Vagina (tissue), 2 donors: ENCODE data around the gene GID8. TPM values are rescaled to one million over a fixed set of nuclear protein-coding genes. Genes with fewer than 3 reads are reported as not detected.

Experiments
- DNase-seq, 2 donors: peaks; one replicate each; pipeline ENCODE4 v3.0.0-alpha.2; 2017; ENCODE audit errors: extremely low spot score in 2 of 2
- H3K27ac ChIP-seq: fragments of 200-600 bp; sonication (generic); one replicate; pipeline ENCODE4 v1.5.1; 2019
- H3K27me3 ChIP-seq: fragments of 200-600 bp; sonication (generic); one replicate; pipeline ENCODE4 v1.5.1; 2019
- H3K36me3 ChIP-seq, 2 donors: fragments of 200-600 bp; sonication (generic); one replicate each; pipeline ENCODE4 v1.5.1; 2017 to 2019
- H3K4me1 ChIP-seq: fragments of 200-600 bp; sonication (generic); one replicate; pipeline ENCODE4 v1.5.1; 2019
- H3K4me3 ChIP-seq, 2 donors: fragments of 200-600 bp; sonication (generic); 1 replicate in 1 of 2; 2 replicates in 1 of 2; pipeline ENCODE4 v1.5.1; 2016 to 2019
- H3K9me3 ChIP-seq: fragments of 200-600 bp; sonication (generic); one replicate; pipeline ENCODE4 v1.5.1; 2019
- CTCF ChIP-seq, 3 experiments: fragments of 450-650 bp in 2 of 3; fragments of 200-600 bp in 1 of 3; sonication (generic) in 1 of 3; IDR thresholded peaks; one replicate each; pipeline ENCODE4 v1.5.1; 2017 to 2019; ENCODE audit warnings: antibody characterized with exemption in 3 of 3, mild to moderate bottlenecking in 2 of 3, moderate library complexity in 2 of 3
- POLR2A ChIP-seq, 2 donors: fragments of 450-650 bp; IDR thresholded peaks; one replicate each; pipeline ENCODE4 v1.6.1; 2017; ENCODE audit warnings: antibody characterized with exemption in 2 of 2, mild to moderate bottlenecking in 2 of 2, moderate library complexity in 2 of 2
- POLR2AphosphoS5 ChIP-seq, 2 donors: sonication (generic); formaldehyde crosslinking; IDR thresholded peaks; one replicate each; pipeline ENCODE4 v1.9.0; 2017; ENCODE audit warnings: antibody characterized with exemption in 2 of 2, mild to moderate bottlenecking in 2 of 2, low read depth in 1 of 2; ENCODE audit not compliant: insufficient read depth in 1 of 2
- intact Hi-C: fragments of 100-400 bp; cut with DNase I; formaldehyde crosslinking; loops from one replicate; pipeline ENCODE4 v1.15.1; 2023
- total RNA-seq: library from RNA; depleted of rRNA; stranded (reverse); fragments of >200 nt; gene quantifications from one replicate; pipeline ENCODE4 v1.2.3, GENCODE V29; 2016

GID8 gene
- total RNA-seq, 1 donor from 2014 or later = 30.2 TPM

DNA sequence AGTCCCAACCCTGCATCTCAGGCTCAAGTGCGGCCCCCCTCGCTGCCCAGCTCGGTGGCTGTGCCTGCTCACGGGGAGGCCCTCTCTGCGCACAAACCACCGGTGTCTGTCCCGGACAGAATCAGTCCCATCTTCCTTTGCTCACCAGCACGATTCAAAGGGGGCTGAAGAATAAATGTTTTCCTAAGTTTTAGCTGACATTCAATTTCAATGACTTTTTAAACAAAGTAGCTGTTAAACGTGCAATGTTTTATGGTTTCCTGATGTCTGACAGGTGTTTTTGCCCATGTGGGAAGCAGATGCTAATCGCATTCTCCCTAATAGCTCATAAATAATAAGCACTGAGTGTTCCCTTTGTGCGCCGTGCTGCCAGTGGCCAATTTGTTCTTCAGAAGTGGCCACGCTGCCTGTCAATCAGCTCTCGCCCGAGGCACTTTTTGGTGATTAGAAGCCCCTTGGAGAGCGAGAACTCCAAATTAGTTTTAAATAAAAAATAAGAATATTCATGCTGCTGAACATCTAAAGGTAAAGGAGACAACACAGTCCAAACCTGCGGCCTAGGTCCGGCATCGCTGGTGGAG lies 42.5 kb downstream of the GID8 start:
- H3K4me1 ChIP-seq = no peaks in the 10 kb centered on the region
- no peaks in the 10 kb centered on the region for H3K36me3 ChIP-seq
- H3K27ac ChIP-seq = no peak overlapping the region
- H3K27me3 ChIP-seq = no peaks in the 10 kb centered on the region
- H3K9me3 ChIP-seq = no peaks in the 10 kb centered on the region
- intact Hi-C loops = no loop called here
- no peak for TF ChIP-seq POLR2A (IDR thresholded peaks at IDR 0.05)
- no peak for TF ChIP-seq POLR2AphosphoS5 (IDR thresholded peaks at IDR 0.05; ENCODE audit: insufficient read depth in 1 of 2, low read depth in 1 of 2)
- TF ChIP-seq CTCF (IDR thresholded peaks at IDR 0.05) = no peak
- no peak overlapping the region for H3K4me3 ChIP-seq
- no peak for DNase-seq

DNA sequence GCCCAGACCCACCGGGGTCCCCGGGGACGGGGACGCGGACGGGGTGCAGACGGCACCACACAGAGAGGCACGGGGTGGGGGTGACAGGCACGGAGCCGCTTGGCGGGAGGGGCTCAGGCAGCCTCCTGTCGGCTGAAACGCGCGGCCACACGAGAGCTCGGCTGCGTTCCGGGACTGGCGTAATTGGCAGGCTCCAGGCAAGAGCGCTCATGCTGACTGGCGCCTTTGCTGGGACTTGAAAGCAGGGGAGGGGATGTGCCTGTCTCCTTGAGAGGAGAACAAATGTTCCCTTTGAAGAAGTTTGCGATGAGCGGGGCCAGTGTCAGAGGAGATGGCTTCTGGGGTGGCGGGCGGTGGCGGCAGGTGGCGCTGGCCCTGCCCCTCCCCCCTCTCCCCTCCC lies 43.0 kb downstream of the GID8 start:
- no peak for DNase-seq
- H3K9me3 ChIP-seq = no peaks in the 10 kb centered on the region
- no peak overlapping the region for H3K4me3 ChIP-seq
- intact Hi-C loops = no loop called here
- H3K4me1 ChIP-seq = no peaks in the 10 kb centered on the region
- no peak overlapping the region for H3K27ac ChIP-seq
- H3K27me3 ChIP-seq = no peaks in the 10 kb centered on the region
- no peaks in the 10 kb centered on the region for H3K36me3 ChIP-seq
- no peak for TF ChIP-seq POLR2A (IDR thresholded peaks at IDR 0.05)
- no peak for TF ChIP-seq POLR2AphosphoS5 (IDR thresholded peaks at IDR 0.05; ENCODE audit: insufficient read depth in 1 of 2, low read depth in 1 of 2)
- TF ChIP-seq CTCF (IDR thresholded peaks at IDR 0.05) = no peak

DNA sequence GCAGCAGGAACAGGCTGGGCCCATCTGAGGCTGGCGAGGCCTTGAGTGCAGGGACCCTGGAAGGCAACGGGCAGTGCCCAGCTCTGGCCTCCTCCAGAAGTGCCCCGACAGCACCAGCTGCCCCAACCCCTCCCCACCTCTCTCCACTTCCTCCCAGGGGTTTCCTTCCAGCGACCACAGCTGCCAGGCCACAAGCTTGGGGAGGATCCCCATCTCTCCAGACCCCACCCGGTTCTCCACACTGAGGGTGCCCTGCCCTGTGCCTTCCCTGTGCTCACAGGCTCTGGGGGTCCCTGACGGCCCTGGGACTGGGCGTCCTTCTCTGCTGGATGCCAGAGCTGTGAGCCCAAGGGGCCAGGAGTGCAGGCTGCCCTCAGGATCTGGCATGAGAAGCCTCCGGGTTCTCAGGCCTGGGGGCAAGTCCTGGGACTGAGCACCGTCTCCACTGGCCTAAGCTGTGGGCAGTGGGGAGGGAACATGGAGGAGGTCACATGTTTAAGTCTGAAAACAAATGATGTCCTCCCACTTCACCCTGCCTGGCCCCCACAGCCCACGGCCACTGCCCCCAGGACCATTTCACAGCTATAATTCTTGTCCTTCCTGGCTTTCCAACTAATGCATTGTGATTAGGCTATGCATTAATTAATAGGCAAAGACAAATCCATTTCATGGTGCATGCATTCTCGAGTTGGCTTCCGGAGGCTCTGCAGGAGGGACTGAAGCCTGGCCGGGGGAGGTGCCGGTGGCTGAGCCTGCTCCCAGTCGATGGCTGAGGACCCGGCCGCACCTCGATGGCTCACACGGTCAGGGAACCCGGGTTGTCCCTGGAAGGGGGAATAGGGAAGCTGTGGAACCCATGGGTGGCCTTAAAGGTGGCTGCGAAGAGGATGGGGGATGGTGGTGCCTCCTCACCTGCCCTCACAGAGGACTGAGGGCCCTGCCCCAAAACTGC lies 44.5 kb downstream of the GID8 start:
- Histone ChIP-seq H3K36me3 (no peaks in the 10 kb centered on the region), H3K4me1 (no peaks in the 10 kb centered on the region), H3K27ac (no peak overlapping the region), H3K4me3 (no peak overlapping the region), H3K27me3 (no peaks in the 10 kb centered on the region), H3K9me3 (no peaks in the 10 kb centered on the region)
- TF ChIP-seq POLR2AphosphoS5 (IDR thresholded peaks at IDR 0.05; ENCODE audit: insufficient read depth in 1 of 2, low read depth in 1 of 2) (no peak), POLR2A (IDR thresholded peaks at IDR 0.05) (no peak), CTCF (IDR thresholded peaks at IDR 0.05) (no peak)
- intact Hi-C loops = no loop called here
- no peak for DNase-seq

DNA sequence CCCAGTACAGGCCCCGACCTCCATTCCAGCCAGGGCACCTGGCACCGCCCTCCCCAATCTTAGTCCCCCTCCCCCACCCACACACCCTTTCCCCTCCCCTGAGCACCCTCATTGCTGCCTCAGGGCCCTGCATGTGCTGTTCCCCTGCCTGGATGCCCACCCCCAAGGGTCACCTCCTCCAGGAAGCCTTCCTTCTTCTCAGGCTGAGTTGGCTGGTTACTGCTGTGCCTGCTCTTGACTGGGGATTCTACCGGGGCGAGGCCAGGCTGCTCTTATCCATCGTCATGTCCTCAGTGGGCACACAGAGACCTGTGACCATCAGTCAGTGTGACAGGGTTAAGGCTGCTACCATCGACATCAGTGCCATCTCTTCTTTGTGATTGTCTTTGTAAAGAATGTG lies 45.3 kb downstream of the GID8 start:
- Histone ChIP-seq H3K27ac (no peak overlapping the region), H3K4me1 (no peaks in the 10 kb centered on the region), H3K27me3 (no peaks in the 10 kb centered on the region), H3K9me3 (no peaks in the 10 kb centered on the region), H3K4me3 (no peak overlapping the region), H3K36me3 (no peaks in the 10 kb centered on the region)
- intact Hi-C loops = no loop called here
- no peak for TF ChIP-seq POLR2AphosphoS5 (IDR thresholded peaks at IDR 0.05; ENCODE audit: insufficient read depth in 1 of 2, low read depth in 1 of 2)
- no peak for TF ChIP-seq POLR2A (IDR thresholded peaks at IDR 0.05)
- TF ChIP-seq CTCF (IDR thresholded peaks at IDR 0.05) = no peak
- no peak for DNase-seq
